Mucosa of stomach (tissue), 1 donor: ENCODE measurements around the gene ANAPC10.

Source experiments
- H3K27me3 ChIP-seq: one replicate; pipeline ENCODE4 v1.7.0; 2013; ENCODE audit warnings: mild to moderate bottlenecking, low read length; ENCODE audit not compliant: control insufficient read depth, insufficient read depth
- H3K36me3 ChIP-seq: one replicate; pipeline ENCODE4 v1.7.0; 2013; ENCODE audit warnings: low read length; ENCODE audit not compliant: control insufficient read depth, insufficient read depth
- H3K4me1 ChIP-seq: one replicate; pipeline ENCODE4 v1.7.0; 2013; ENCODE audit warnings: mild to moderate bottlenecking, low read length; ENCODE audit not compliant: control insufficient read depth, insufficient read depth
- H3K4me3 ChIP-seq: one replicate; pipeline ENCODE4 v1.7.0; 2013; ENCODE audit warnings: low read length
- H3K9ac ChIP-seq: one replicate; pipeline ENCODE4 v1.7.0; 2013; ENCODE audit warnings: mild to moderate bottlenecking, low read length, moderate library complexity
- H3K9me3 ChIP-seq: one replicate; pipeline ENCODE4 v1.7.0; 2013; ENCODE audit warnings: mild to moderate bottlenecking, low read length, moderate library complexity; ENCODE audit not compliant: control insufficient read depth
- donor health status: Pancreatic carcinoma.

The ANAPC10 gene

DNA sequence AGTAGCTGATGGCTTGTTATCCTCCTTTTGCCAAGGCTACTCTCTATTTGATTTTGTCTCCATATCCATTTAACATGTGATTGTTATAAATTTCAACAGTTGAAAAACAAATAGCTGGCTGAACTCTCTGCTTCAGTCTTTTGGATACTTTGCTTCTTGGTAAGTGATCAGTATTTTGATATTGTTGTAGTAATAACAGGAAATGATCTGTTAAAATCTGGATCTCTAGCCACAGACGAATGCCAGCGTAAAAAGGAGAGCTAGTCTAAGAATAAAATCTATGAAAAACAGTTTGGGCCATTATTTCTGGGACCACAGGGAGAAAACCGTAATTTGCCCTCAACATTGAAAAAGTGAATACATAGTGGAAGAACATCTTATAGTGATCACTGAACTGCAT, 113.8 kb downstream of the ANAPC10 start:
- H3K9me3 ChIP-seq, result no peaks in the 10 kb centered on the region
- H3K36me3 ChIP-seq, result no peaks in the 10 kb centered on the region
- H3K27me3 ChIP-seq, result no peaks in the 10 kb centered on the region
- no peaks in the 10 kb centered on the region for H3K4me1 ChIP-seq
- H3K4me3 ChIP-seq, result no peak overlapping the region
- H3K9ac ChIP-seq, result no peak overlapping the region

DNA sequence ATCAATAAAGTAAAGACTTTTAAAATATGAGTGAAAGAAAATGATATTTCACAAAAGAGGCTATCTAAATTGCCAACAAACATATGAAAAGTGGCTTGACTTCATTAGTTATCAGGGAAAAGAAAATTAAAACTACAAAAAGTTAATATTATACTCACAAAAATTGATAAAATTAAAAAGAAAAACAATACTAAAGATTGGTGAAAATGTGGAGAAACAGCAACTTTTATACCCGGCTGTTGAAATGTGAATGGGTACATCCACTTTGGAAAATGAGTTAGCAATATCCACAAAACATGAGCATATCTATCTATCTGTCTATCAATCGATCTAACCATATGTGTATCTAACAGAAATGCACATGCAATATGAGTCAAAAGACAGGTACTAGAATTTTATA, 122.3 kb downstream of the ANAPC10 start:
- H3K9me3 ChIP-seq, result no peaks in the 10 kb centered on the region
- H3K9ac ChIP-seq, result no peak overlapping the region
- H3K27me3 ChIP-seq, result no peaks in the 10 kb centered on the region
- no peak overlapping the region for H3K4me3 ChIP-seq
- no peaks in the 10 kb centered on the region for H3K4me1 ChIP-seq
- H3K36me3 ChIP-seq, result no peaks in the 10 kb centered on the region

DNA sequence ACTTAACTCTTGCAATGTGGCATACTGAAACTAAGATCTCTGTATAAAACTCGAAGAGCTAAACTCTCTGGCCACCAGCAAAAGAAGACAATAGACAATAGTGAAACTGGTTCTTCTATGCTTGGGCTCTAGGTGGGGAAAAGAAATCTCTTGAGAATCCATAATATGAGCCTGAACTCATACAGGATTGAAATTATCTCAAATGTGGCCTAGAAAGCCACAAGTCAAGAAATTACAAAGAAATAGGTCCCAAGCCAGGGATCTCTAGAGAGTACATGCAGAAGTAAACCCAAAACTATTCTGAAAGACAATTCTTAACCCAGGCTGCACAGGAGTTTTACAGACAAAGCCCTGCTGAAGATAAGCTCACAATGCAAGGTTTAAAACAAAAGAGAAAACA, 127.4 kb downstream of the ANAPC10 start:
- no peaks in the 10 kb centered on the region for H3K4me1 ChIP-seq
- no peak overlapping the region for H3K4me3 ChIP-seq
- H3K36me3 ChIP-seq, result no peaks in the 10 kb centered on the region
- no peak overlapping the region for H3K9ac ChIP-seq
- no peaks in the 10 kb centered on the region for H3K9me3 ChIP-seq
- H3K27me3 ChIP-seq, result no peaks in the 10 kb centered on the region

DNA sequence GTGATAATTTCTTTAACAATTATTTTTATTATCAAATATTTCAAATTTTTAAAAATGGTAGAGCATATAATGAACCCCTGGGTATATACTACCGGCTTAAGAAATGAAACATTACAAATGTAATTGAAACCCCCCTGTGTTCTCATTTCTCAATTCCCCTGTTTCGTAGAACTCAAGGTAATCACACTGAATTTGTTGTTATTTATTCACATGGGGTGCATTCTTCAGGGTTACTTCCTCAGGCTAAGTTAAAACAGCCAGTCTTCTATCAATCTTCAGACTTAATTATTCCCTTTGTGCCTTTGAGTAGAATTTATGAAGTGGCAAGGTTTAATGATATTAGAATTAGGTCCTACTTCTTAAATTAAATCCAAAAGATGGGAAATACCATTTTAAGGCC, 128.2 kb downstream of the ANAPC10 start:
- Histone ChIP-seq H3K4me3 (no peak overlapping the region), H3K9me3 (no peaks in the 10 kb centered on the region), H3K9ac (no peak overlapping the region), H3K4me1 (no peaks in the 10 kb centered on the region), H3K36me3 (no peaks in the 10 kb centered on the region), H3K27me3 (no peaks in the 10 kb centered on the region)

DNA sequence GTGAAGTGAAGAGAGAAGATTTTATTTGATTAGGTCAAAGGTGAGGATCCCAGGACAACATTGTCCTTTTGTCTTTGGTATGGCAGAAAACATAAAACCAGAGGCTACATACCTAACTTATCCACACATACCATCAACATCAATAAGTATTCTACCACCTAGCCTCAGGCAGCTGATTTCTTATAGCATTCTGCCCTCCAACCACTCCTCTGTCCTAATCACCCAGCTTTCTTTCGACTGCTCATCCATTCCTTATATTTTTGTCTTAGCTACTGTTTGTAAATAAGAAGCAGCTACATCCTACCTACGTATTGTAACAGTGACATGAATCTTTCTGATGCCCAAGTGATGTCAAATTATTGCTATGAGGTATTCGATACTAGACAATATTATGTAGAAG, 129.4 kb downstream of the ANAPC10 start:
- H3K4me1 ChIP-seq, result no peaks in the 10 kb centered on the region
- no peak overlapping the region for H3K9ac ChIP-seq
- H3K4me3 ChIP-seq, result no peak overlapping the region
- H3K36me3 ChIP-seq, result no peaks in the 10 kb centered on the region
- H3K27me3 ChIP-seq, result no peaks in the 10 kb centered on the region
- H3K9me3 ChIP-seq, result no peaks in the 10 kb centered on the region

DNA sequence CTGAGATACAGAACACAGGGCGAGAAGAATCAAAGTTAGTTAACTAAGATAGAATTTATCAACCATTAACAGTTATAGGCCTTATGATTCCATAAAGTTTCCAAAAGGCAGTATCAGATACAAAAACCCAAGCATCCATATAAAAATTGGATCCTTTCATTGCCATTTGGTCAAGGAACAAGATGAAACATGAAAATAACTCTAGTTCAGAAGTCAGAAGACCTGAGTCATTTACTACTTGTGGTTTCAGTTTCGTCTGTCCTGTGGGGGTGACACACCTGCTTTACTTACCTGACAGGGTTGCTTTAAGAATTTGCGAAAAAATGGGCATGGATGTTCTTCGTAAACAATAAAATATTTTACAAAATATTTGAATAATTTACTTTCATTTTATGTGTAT, 130.8 kb downstream of the ANAPC10 start:
- Histone ChIP-seq H3K4me1 (no peaks in the 10 kb centered on the region), H3K27me3 (no peaks in the 10 kb centered on the region), H3K9ac (no peak overlapping the region), H3K36me3 (no peaks in the 10 kb centered on the region), H3K9me3 (no peaks in the 10 kb centered on the region), H3K4me3 (no peak overlapping the region)

DNA sequence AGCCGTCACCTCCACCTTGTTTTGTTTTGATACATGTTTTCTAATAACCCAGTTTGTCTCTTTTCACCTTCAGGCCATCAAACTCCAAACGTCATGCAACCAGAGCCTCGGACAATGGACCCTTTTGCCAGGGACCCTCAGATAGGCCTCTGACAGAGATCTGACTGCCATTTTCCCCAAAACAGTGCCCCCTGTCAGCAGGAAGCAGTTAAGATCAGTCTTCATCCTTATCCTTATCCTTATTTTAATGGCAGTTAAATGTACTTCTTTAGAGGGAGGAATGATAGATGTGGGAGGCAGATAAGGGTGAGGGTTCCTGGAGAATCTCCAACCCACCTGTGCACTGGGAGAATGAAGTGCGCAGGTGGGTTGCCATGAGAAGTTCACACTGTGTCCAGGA, 135.7 kb downstream of the ANAPC10 start:
- H3K4me1 ChIP-seq, result no peaks in the 10 kb centered on the region
- H3K9me3 ChIP-seq, result no peaks in the 10 kb centered on the region
- H3K36me3 ChIP-seq, result no peaks in the 10 kb centered on the region
- H3K27me3 ChIP-seq, result no peaks in the 10 kb centered on the region
- H3K4me3 ChIP-seq, result no peak overlapping the region
- H3K9ac ChIP-seq, result no peak overlapping the region

DNA sequence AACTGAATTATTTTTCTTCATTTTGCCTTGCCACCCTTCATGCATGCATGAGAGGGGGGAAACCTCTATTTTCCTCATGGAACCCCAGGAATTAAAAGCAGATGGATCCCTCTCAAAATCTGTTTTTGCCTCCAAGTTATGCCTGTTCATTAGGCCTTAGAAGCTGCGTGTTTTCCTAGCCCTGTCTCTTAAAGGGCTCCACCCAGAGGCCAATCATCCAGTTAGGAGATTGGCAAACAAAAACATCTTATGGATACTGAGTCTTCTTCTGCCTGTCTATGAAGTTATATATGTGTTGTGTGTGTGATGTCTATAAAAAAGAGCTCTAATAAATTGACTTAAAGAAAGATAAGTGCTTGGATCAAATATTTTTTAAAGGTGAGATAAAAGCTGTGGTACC, 142.9 kb downstream of the ANAPC10 start:
- Histone ChIP-seq H3K4me3 (no peak overlapping the region), H3K9me3 (no peaks in the 10 kb centered on the region), H3K4me1 (no peaks in the 10 kb centered on the region), H3K27me3 (no peaks in the 10 kb centered on the region), H3K9ac (no peak overlapping the region), H3K36me3 (no peaks in the 10 kb centered on the region)

DNA sequence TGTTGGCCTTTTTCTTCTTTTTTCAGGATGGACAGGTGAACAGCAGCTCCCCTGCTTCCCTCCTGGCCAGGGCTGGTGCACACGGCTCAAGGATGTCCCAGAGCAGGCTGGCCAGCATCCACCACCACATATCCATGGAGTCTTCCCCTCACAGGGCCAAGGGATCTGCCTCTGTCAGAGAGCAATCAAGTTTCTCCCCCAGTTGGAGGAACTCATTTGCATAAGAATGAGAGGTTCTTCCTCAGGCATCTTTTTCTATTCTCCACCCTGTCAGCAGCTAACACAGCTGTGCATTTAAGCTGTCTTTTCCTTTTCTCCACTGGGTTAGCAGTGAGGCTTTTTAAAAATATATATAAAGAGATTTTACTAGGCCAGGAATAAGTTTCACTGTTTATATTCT, 143.8 kb downstream of the ANAPC10 start:
- Histone ChIP-seq H3K4me1 (no peaks in the 10 kb centered on the region), H3K9ac (no peak overlapping the region), H3K9me3 (no peaks in the 10 kb centered on the region), H3K4me3 (no peak overlapping the region), H3K27me3 (no peaks in the 10 kb centered on the region), H3K36me3 (no peaks in the 10 kb centered on the region)

DNA sequence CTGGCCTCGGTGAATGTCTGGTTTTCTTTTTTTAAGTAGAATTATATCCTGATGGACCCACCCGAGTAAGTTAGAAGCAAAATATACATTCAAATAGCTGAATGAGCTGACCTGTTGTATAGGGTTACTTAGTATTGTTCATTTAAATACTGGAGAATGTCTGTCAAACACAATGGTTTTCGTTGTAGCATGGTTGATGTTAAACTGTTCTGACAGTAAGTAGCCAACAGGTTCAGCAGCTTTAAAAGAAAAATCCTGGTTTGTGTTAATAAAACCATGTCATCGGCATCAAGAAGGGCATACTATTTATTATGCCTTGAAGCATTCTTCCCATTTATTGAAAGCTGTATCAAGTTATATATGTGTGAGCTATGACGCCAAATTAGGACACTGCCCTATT, 149.6 kb downstream of the ANAPC10 start:
- H3K27me3 ChIP-seq, result no peaks in the 10 kb centered on the region
- H3K36me3 ChIP-seq, result no peaks in the 10 kb centered on the region
- H3K4me3 ChIP-seq, result no peak overlapping the region
- H3K9me3 ChIP-seq, result no peaks in the 10 kb centered on the region
- no peaks in the 10 kb centered on the region for H3K4me1 ChIP-seq
- no peak overlapping the region for H3K9ac ChIP-seq

DNA sequence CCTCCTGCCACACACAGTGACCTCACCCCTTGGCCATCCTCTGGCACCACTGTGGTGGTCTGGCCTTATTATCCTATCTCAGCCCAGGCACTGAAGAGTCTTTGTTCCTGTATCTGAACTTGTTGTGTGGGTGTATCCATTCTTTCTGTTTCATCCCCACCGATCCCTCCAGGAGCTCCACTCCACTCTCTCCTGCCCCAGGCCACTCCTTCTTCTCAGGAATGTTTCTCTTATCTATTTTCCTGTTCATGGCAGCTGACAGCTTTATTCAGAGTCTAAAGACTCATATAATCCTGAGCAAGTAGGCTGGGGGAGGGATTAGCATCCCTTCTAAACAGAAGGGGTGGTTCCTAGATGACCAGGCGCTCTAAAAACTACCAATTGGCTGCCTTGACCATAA, 150.0 kb downstream of the ANAPC10 start:
- H3K4me1 ChIP-seq, result no peaks in the 10 kb centered on the region
- H3K4me3 ChIP-seq, result no peak overlapping the region
- H3K9ac ChIP-seq, result no peak overlapping the region
- no peaks in the 10 kb centered on the region for H3K9me3 ChIP-seq
- H3K27me3 ChIP-seq, result no peaks in the 10 kb centered on the region
- no peaks in the 10 kb centered on the region for H3K36me3 ChIP-seq
